Brain microvascular endothelial cell (primary cell): ENCODE data around the gene PTBP1.

Source experiments
- DNase-seq: peaks from one replicate; pipeline ENCODE4 v3.0.0-alpha.2; 2020
- H3K27ac ChIP-seq: fragments of 250-450 bp; sonication (Bioruptor Pico); 2 replicates; pipeline ENCODE4 v1.5.1; 2020; ENCODE audit warnings: mild to moderate bottlenecking, moderate library complexity
- H3K27me3 ChIP-seq: fragments of 250-450 bp; sonication (Bioruptor Pico); replicated peaks from 2 replicates; pipeline ENCODE4 v1.5.1; 2020; ENCODE audit warnings: mild to moderate bottlenecking
- H3K36me3 ChIP-seq: fragments of 250-450 bp; sonication (Bioruptor Pico); replicated peaks from 2 replicates; pipeline ENCODE4 v1.5.1; 2020; ENCODE audit warnings: mild to moderate bottlenecking
- H3K4me3 ChIP-seq: 2 replicates; pipeline ENCODE4 v1.5.1; 2011; ENCODE audit warnings: low read depth, mild to moderate bottlenecking, control low read depth, low read length, moderate library complexity
- CTCF ChIP-seq: IDR thresholded peaks from 2 replicates; pipeline ENCODE4 v1.5.1; 2011; ENCODE audit warnings: low read depth, mild to moderate bottlenecking, moderate library complexity, low read length, control low read depth, inconsistent platforms; ENCODE audit errors: missing control alignments
- in situ Hi-C: cut with HindIII; loops from 2 replicates; pipeline ENCODE4 v1.10.0; 2017; ENCODE audit warnings: low sequenced_read_pairs, low pct_ligation_motif_present

PTBP1 gene

GRCh38 chr19:788983-789700 is 8.1 kb upstream of the PTBP1 start:
- H3K36me3 ChIP-seq, result no peaks in the 10 kb centered on the region
- TF ChIP-seq CTCF, result no peak
- no peaks in the 10 kb centered on the region for H3K27me3 ChIP-seq
- in situ Hi-C loops, result no loop called here
- no peak overlapping the region for H3K27ac ChIP-seq
- no peak for DNase-seq
- H3K4me3 ChIP-seq, result no peak overlapping the region

- Histone ChIP-seq H3K27ac (no peak overlapping the region), H3K27me3 (no peaks in the 10 kb centered on the region), H3K36me3 (no peaks in the 10 kb centered on the region), H3K4me3 (no peak overlapping the region)
- TF ChIP-seq CTCF, result no peak
- DNase-seq, result no peak
- in situ Hi-C loops, result no loop called here
These were observed 7.6 kb upstream of the PTBP1 start for GRCh38 chr19:789701-790060.

GRCh38 chr19:791007-791566 is 6.2 kb upstream of the PTBP1 start:
- H3K36me3 ChIP-seq, result no peaks in the 10 kb centered on the region
- H3K27me3 ChIP-seq, result no peaks in the 10 kb centered on the region
- H3K27ac ChIP-seq, result no peak overlapping the region
- DNase-seq, result no peak
- no peak for TF ChIP-seq CTCF
- no peak overlapping the region for H3K4me3 ChIP-seq
- in situ Hi-C loops, result no loop called here

- no peak for TF ChIP-seq CTCF
- Histone ChIP-seq H3K36me3 (no peaks in the 10 kb centered on the region), H3K27ac (no peak overlapping the region), H3K27me3 (no peaks in the 10 kb centered on the region), H3K4me3 (no peak overlapping the region)
- DNase-seq, result no peak
- in situ Hi-C loops, result no loop called here
These were observed 5.5 kb upstream of the PTBP1 start for GRCh38 chr19:791567-792305.

GRCh38 chr19:792306-792885 is 4.9 kb upstream of the PTBP1 start:
- Histone ChIP-seq H3K4me3 (no peak overlapping the region), H3K27ac (no peak overlapping the region), H3K36me3 (no peaks in the 10 kb centered on the region), H3K27me3 (no peaks in the 10 kb centered on the region)
- DNase-seq, result no peak
- no peak for TF ChIP-seq CTCF
- in situ Hi-C loops, result no loop called here
